HG03521 (cell line): ENCODE data around the gene RREB1.
"Not testable (repeated sequence)": the region's sequence is repeated elsewhere in the genome, so short reads cannot be mapped to it uniquely, and the experiment has no call there.

Experiments used
- ATAC-seq: cut with Tn5 transposase; IDR thresholded peaks from one replicate; pipeline ENCODE4 v1.9.1; 2021; ENCODE audit warnings: mild to moderate bottlenecking, moderate library complexity; ENCODE audit not compliant: unreplicated experiment

Gene RREB1

GRCh38 chr6:7142228-7142801, 34.6 kb downstream of the RREB1 start:
- no peak for ATAC-seq

- ATAC-seq, result no peak
These were observed 35.2 kb downstream of the RREB1 start for GRCh38 chr6:7142918-7143475.

GRCh38 chr6:7143476-7143974, 35.8 kb downstream of the RREB1 start:
- ATAC-seq, result no peak

GRCh38 chr6:7144872-7145584, 37.3 kb downstream of the RREB1 start:
- ATAC-seq, result no peak

GRCh38 chr6:7145585-7145884, 37.8 kb downstream of the RREB1 start:
- no peak for ATAC-seq

GRCh38 chr6:7145885-7146828, 38.4 kb downstream of the RREB1 start:
- ATAC-seq, result peak; percentile 45

- ATAC-seq, result no peak
These were observed 39.4 kb downstream of the RREB1 start for GRCh38 chr6:7147051-7147671.

- ATAC-seq, result no peak
These were observed 40.5 kb downstream of the RREB1 start for GRCh38 chr6:7148100-7148822.

- no peak for ATAC-seq
These were observed 42.8 kb downstream of the RREB1 start for GRCh38 chr6:7150381-7151064.

- ATAC-seq, result no peak
These were observed 43.6 kb downstream of the RREB1 start for GRCh38 chr6:7151381-7151780.

- no peak for ATAC-seq
These were observed 44.7 kb downstream of the RREB1 start for GRCh38 chr6:7152462-7152861.

- ATAC-seq, result no peak
These were observed 46.0 kb downstream of the RREB1 start for GRCh38 chr6:7153789-7154188.

- peak; percentile 69 for ATAC-seq
These were observed 46.8 kb downstream of the RREB1 start for GRCh38 chr6:7154341-7155139.

- no peak for ATAC-seq
These were observed 48.3 kb downstream of the RREB1 start for GRCh38 chr6:7155871-7156579.

GRCh38 chr6:7156643-7157278, 49.0 kb downstream of the RREB1 start:
- no peak for ATAC-seq

- not testable (repeated sequence) for ATAC-seq
These were observed 49.5 kb downstream of the RREB1 start for GRCh38 chr6:7157307-7157706.

- ATAC-seq, result no peak
These were observed 50.2 kb downstream of the RREB1 start for GRCh38 chr6:7157752-7158616.
